GM18517 (cell line): Measurements from ENCODE around the gene FLNA.
"Not testable (repeated sequence)": the region's sequence is repeated elsewhere in the genome, so short reads cannot be mapped to it uniquely, and the experiment has no call there.

Experiments used
- ATAC-seq: cut with Tn5 transposase; IDR thresholded peaks from one replicate; pipeline ENCODE4 v1.9.1; 2021; ENCODE audit warnings: mild to moderate bottlenecking, moderate library complexity; ENCODE audit not compliant: unreplicated experiment

Gene FLNA

DNA sequence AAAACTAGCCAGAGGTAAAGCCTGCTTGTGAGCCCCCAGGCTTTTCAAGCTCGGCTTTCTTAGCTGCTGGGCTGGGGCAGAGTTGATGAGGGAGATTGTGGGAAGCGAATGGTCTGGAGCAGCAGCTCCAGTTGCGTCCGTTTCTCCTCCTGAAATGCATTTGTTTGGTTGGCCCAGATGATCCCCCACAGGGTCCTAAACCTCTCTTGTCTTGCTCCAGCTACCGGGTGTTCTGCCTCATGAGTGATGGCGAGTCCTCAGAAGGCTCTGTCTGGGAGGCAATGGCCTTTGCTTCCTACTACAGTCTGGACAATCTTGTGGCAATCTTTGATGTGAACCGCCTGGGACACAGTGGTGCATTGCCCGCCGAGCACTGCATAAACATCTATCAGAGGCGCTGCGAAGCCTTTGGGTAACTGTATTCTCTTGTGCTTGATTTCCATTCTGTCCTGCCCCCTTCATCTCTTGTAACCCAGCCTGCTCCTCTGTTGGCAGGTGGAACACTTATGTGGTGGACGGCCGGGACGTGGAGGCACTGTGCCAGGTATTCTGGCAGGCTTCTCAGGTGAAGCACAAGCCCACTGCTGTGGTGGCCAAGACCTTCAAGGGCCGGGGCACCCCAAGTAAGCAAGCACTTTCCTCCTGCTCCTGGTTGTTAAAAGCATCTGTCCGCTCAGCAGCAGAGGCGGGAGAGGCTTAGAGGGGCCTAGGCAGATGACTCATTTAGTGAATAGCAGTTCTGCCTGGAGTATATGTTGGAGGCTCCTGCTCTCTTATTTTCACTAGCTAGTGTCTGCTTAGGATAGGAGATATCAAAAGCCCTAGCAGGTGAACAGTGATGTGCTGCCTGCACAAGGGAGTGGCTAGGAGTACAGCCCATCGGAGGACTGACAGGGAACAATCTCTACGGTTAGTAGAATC, 63.6 kb downstream of the FLNA start:
- no peak for ATAC-seq

- ATAC-seq = no peak
These were observed 65.2 kb downstream of the FLNA start for GRCh38 chrX:154309041-154309775.

DNA sequence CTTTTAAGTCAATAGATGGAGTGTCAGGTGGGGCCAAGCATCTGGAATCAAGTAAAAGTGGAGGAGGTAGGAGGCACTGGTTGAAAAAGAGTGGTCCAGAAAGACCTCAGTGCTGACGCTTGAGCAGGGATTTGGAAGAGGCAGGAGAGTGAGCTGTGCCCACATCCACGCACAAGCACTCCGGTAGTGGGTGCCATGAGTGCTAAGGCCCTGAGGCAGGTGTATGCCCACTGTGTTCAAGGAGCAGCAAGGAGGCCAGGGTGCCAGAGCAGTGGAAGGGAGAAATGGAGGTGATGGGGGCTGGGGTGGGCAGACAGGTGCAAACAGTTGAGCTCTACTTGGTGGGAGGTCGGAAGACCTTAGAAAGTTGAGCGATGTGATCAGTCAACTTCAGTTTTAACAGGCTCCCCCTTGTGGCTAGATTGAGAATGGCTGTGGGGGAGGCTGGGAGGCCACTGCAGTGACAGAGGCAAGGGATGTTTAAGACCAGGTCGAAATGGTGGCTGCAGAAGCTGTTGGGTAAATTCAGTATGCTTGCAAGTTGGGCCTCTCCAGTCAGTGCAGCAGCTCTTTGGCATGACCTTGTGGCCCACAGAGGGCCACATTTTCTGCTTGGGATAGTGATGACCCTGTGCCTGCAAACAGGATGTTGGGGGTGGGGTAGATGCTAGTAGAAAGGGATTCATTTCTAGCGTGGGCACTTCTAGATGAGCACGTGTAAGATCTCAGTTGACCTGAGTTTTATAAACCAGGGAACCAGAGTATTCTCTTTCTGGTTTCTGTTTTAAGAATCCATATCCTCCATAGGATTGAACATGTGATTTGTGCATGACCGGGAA, 66.1 kb downstream of the FLNA start:
- no peak for ATAC-seq

GRCh38 chrX:154307202-154307601, 67.2 kb downstream of the FLNA start:
- ATAC-seq = no peak

- ATAC-seq = no peak
These were observed 68.8 kb downstream of the FLNA start for GRCh38 chrX:154305541-154306205.

DNA sequence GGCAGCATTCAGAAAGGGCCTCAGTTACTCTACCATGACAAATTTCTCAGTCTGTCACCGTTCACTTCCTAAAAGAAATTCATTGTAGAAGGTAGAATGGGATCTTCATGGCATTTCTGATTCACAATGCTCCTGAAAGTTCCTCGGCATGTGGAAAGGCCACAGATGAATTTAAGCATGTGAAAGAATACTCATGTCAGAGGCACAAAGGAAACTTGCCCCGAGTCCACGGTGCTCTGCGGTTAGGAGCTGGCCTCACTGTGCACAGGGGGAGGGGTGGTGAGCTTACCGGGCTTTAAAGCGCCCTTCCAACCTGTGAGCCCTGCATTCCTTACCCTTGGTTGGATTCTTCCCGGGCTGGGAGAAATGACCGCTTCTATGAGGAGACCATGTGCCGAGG, 69.6 kb downstream of the FLNA start:
- ATAC-seq = no peak

DNA sequence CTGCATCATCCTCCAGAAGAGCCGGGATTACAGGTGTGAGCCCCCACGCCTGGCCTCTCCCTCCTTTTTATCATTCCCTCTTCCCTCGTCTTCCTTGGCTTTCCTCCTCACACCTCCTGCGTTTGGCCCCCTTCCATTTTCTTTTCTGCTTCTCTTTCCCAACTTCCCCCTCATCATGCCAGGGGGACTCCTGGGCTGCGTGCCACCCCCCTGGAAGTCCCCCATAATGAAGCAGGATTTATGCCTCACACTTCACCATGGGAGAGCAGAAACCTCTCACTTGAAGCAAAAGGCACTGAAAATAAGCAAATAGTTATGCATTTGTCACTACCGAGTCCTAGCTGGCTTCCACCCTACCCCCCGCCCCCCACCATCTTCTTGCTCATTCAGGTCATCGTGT, 71.0 kb downstream of the FLNA start:
- ATAC-seq = no peak

GRCh38 chrX:154302998-154303397, 71.4 kb downstream of the FLNA start:
- ATAC-seq = not testable (repeated sequence)

DNA sequence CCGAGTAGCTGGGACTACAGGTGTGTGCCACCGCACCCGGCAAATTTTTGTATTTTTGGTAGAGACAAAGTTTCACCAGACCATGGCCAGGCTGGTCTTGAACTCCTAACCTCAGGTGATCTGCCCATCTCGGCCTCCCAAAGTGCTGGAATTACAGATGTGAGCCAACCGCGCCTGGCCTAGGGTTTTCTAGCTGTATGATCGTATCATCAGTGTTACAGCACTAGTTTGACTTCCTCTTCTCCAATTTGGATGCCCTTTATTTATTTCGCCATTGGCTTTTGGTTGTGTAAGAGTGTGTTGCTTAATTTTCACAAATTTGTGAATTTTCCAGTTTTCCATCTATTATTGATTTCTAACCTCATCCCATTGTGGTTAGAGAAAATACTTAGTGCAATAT, 73.6 kb downstream of the FLNA start:
- no peak for ATAC-seq
